K562 (cell line): ENCODE data around the gene LRRC14B.

ENCODE experiments used
- BRD4 ChIP-seq: fragments of 200-600 bp; sonication (generic); IDR thresholded peaks from 2 replicates; pipeline ENCODE4 v1.6.1; 2017; ENCODE audit warnings: inconsistent platforms
- CBX1 ChIP-seq: sonication (generic); IDR thresholded peaks from 2 replicates; pipeline ENCODE4 v1.6.1; 2016; ENCODE audit warnings: antibody characterized with exemption, low read depth, mild to moderate bottlenecking
- CTCF ChIP-seq, 3 experiments: IDR thresholded peaks in 2 of 3; conservative IDR thresholded peaks in 1 of 3; 2 replicates each; pipeline ENCODE4 v1.5.1; 2011 to 2012; ENCODE audit warnings: low read length in 3 of 3, mild to moderate bottlenecking in 3 of 3, control low read depth in 2 of 3, improper control_type of control experiment in 1 of 3, inconsistent platforms in 1 of 3, low read depth in 1 of 3, mixed read lengths in 1 of 3, moderate library complexity in 1 of 3; ENCODE audit not compliant: insufficient read depth in 2 of 3
- HNRNPLL ChIP-seq: fragments of 200-400 bp; formaldehyde crosslinking; IDR thresholded peaks from 2 replicates; pipeline ENCODE4 v1.6.1; 2017; ENCODE audit warnings: low read length, low read depth, mild to moderate bottlenecking; ENCODE audit not compliant: poor library complexity, severe bottlenecking
- MAX ChIP-seq: sonication (generic); formaldehyde crosslinking; IDR thresholded peaks from 2 replicates; pipeline ENCODE4 v1.9.0; 2022; ENCODE audit warnings: mild to moderate bottlenecking, missing genetic modification reagents

- TF ChIP-seq MAX (CRISPR knock-in tag), result no peak
- no peak for TF ChIP-seq CBX1
- TF ChIP-seq BRD4, result no peak
- TF ChIP-seq HNRNPLL, result no peak
- no peak for TF ChIP-seq CTCF (IDR thresholded peaks at IDR 0.05 in 2 of 3, conservative IDR thresholded peaks at IDR 0.05 in 1 of 3; ENCODE audit: insufficient read depth in 2 of 3, low read depth in 1 of 3, low read length in 3 of 3)
These were observed 34.1 kb upstream of the LRRC14B start for GRCh38 chr5:157126-157715.
